Keratinocyte (primary cell): ENCODE measurements around the gene ZMYND8. TPM values are rescaled to one million over a fixed set of nuclear protein-coding genes. Genes with fewer than 3 reads are reported as not detected.

Experiments
- DNase-seq: peaks from one replicate; pipeline ENCODE4 v3.0.0-alpha.2; 2011; ENCODE audit warnings: low read depth, missing footprints, low spot score
- FAIRE-seq: peaks from 2 replicates; lab custom pipeline; 2011; peaks lifted over from hg19 to GRCh38; lab: Jason Lieb, UNC
- H2AFZ ChIP-seq: 2 replicates; pipeline ENCODE4 v1.6.0; 2012; ENCODE audit warnings: low read length, control low read depth, inconsistent platforms; ENCODE audit not compliant: control insufficient read depth
- H3K27ac ChIP-seq: 2 replicates; pipeline ENCODE4 v1.5.1; 2011; ENCODE audit warnings: low read length; ENCODE audit not compliant: control insufficient read depth, insufficient read depth
- H3K27me3 ChIP-seq: 3 replicates; pipeline ENCODE4 v1.6.0; 2011; ENCODE audit warnings: low read length; ENCODE audit not compliant: control insufficient read depth, insufficient read depth; ENCODE audit errors: extremely low read depth
- H3K36me3 ChIP-seq, 2 experiments: 2 replicates in 1 of 2; 3 replicates in 1 of 2; pipeline ENCODE4 v1.5.1; 2011; ENCODE audit warnings: low read length in 2 of 2, mild to moderate bottlenecking in 1 of 2; ENCODE audit not compliant: control insufficient read depth in 2 of 2, insufficient read depth in 2 of 2; ENCODE audit errors: extremely low read depth in 1 of 2
- H3K4me1 ChIP-seq: 3 replicates; pipeline ENCODE4 v1.5.1; 2011; ENCODE audit warnings: low read length; ENCODE audit not compliant: control insufficient read depth, insufficient read depth; ENCODE audit errors: extremely low read depth
- H3K4me2 ChIP-seq: 3 replicates; pipeline ENCODE4 v1.6.0; 2011; ENCODE audit warnings: low read depth, low read length; ENCODE audit not compliant: control insufficient read depth, insufficient read depth; ENCODE audit errors: extremely low read depth
- H3K4me3 ChIP-seq, 3 experiments: fragments of 200-600 bp in 1 of 3; sonication (generic) in 1 of 3; 2 replicates in 2 of 3; 3 replicates in 1 of 3; pipeline ENCODE4 v1.5.1; 2011 to 2016; ENCODE audit warnings: low read length in 3 of 3, mild to moderate bottlenecking in 3 of 3, control low read depth in 2 of 3, inconsistent platforms in 1 of 3, low read depth in 1 of 3, mixed read lengths in 1 of 3, mixed run types in 1 of 3, moderate library complexity in 1 of 3; ENCODE audit not compliant: control insufficient read depth in 2 of 3, insufficient read depth in 2 of 3; ENCODE audit errors: extremely low read depth in 1 of 3
- H3K79me2 ChIP-seq: 2 replicates; pipeline ENCODE4 v1.6.0; 2012; ENCODE audit warnings: low read length; ENCODE audit not compliant: control insufficient read depth, insufficient read depth
- H3K9ac ChIP-seq: 3 replicates; pipeline ENCODE4 v1.6.0; 2011; ENCODE audit warnings: low read length; ENCODE audit not compliant: control insufficient read depth, insufficient read depth; ENCODE audit errors: extremely low read depth
- H3K9me1 ChIP-seq: 3 replicates; pipeline ENCODE4 v1.6.0; 2011; ENCODE audit warnings: low read length; ENCODE audit not compliant: control insufficient read depth, insufficient read depth; ENCODE audit errors: extremely low read depth
- H3K9me3 ChIP-seq: 2 replicates; pipeline ENCODE4 v1.5.1; 2012; ENCODE audit warnings: low read depth, low read length; ENCODE audit not compliant: control insufficient read depth
- H4K20me1 ChIP-seq: 3 replicates; pipeline ENCODE4 v1.6.0; 2011; ENCODE audit warnings: low read length; ENCODE audit not compliant: control insufficient read depth, insufficient read depth; ENCODE audit errors: extremely low read depth
- EZH2 ChIP-seq: IDR thresholded peaks from one replicate; pipeline ENCODE4 v1.6.1; 2012; ENCODE audit warnings: inconsistent platforms, mild to moderate bottlenecking, low read length, moderate library complexity
- dilution Hi-C: fragments of 300-500 bp; cut with MboI; formaldehyde crosslinking; loops from one replicate; pipeline ENCODE4 v1.7.0; 2020; ENCODE audit warnings: low sequenced_read_pairs; ENCODE audit not compliant: extremely low pct_ligation_motif_present
- polyA plus RNA-seq, 5 experiments: library from polyadenylated mRNA; depleted of rRNA in 3 of 5; stranded (reverse) in 3 of 5; stranded (forward) in 1 of 5; unstranded in 1 of 5; fragments of >200 nt; gene quantifications; 1 replicate in 1 of 5; 2 replicates in 3 of 5; 3 replicates in 1 of 5; pipeline versions ENCODE4 v1.2.1 to v1.2.3, GENCODE V29; 2011 to 2012; ENCODE audit warnings: missing spikeins in 2 of 5, low read depth in 1 of 5, low replicate concordance in 1 of 5
- TF ChIP-seq, protein P1 (sequence below), 3 experiments: IDR thresholded peaks in 1 of 3; conservative IDR thresholded peaks in 1 of 3; optimal IDR thresholded peaks in 1 of 3; 2 replicates in 2 of 3; 3 replicates in 1 of 3; pipeline versions ENCODE3 to v1.5.1; 2011; ENCODE audit warnings: low read length in 3 of 3, mild to moderate bottlenecking in 3 of 3, moderate library complexity in 2 of 3, control low read depth in 1 of 3, inconsistent platforms in 1 of 3; ENCODE audit not compliant: insufficient read depth in 2 of 3; ENCODE audit errors: extremely low read depth in 1 of 3

ZMYND8 gene
- polyA plus RNA-seq, 1 donor (not counting 4 experiments of a cell fraction or from before 2014, with no cell fraction given): 39.8 TPM

DNA sequence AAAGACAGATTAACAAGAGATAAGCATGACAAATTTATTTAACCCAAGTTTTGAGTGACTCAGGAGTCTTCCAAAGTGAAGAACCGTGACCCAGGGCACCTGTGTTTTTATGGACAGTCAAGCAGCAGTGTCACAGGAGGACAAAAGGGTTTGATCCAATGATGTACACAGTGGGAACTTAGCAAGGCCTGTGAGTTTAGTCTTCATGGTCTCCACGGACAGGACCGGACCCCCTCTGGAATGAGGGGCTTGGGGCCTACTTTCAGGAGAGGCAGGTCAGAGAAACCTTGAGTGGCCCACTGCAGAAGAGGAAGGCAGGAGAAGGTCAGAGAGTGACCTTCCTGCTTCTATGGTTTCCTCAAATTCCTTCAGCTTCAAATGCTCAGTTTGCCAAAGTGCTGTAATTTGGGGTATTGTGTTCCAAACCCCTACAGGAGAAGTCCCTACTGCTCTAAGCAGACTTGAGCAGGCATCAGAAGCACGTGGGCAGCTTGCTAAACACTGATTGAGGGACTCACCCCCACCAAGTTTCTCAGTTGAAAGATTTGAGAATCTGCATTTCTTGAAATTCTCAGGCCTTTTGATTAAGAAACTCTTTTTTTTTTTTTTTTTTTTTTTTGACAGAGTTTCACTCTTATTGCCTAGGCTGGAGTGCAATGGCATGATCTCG is 26.4 kb upstream of the ZMYND8 start:
- TF ChIP-seq EZH2: no peak
- TF ChIP-seq, protein P1, sequence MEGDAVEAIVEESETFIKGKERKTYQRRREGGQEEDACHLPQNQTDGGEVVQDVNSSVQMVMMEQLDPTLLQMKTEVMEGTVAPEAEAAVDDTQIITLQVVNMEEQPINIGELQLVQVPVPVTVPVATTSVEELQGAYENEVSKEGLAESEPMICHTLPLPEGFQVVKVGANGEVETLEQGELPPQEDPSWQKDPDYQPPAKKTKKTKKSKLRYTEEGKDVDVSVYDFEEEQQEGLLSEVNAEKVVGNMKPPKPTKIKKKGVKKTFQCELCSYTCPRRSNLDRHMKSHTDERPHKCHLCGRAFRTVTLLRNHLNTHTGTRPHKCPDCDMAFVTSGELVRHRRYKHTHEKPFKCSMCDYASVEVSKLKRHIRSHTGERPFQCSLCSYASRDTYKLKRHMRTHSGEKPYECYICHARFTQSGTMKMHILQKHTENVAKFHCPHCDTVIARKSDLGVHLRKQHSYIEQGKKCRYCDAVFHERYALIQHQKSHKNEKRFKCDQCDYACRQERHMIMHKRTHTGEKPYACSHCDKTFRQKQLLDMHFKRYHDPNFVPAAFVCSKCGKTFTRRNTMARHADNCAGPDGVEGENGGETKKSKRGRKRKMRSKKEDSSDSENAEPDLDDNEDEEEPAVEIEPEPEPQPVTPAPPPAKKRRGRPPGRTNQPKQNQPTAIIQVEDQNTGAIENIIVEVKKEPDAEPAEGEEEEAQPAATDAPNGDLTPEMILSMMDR (optimal IDR thresholded peaks at IDR 0.05 in 1 of 3, IDR thresholded peaks at IDR 0.05 in 1 of 3, conservative IDR thresholded peaks at IDR 0.05 in 1 of 3; ENCODE audit: extremely low read depth in 1 of 3, insufficient read depth in 2 of 3, low read length in 3 of 3): no peak
- DNase-seq (no peak), FAIRE-seq (no peak)
- no peak overlapping the region for H2AFZ ChIP-seq
- H3K27me3 ChIP-seq: no peaks in the 10 kb centered on the region
- no peak overlapping the region for H3K27ac ChIP-seq
- H3K9me1 ChIP-seq: no peaks in the 10 kb centered on the region
- H3K9me3 ChIP-seq: no peaks in the 10 kb centered on the region
- no peaks in the 10 kb centered on the region for H4K20me1 ChIP-seq
- no peak overlapping the region for H3K9ac ChIP-seq
- no peak overlapping the region for H3K4me3 ChIP-seq
- H3K4me1 ChIP-seq: no peaks in the 10 kb centered on the region
- dilution Hi-C loops: no loop called here
- H3K4me2 ChIP-seq: no peak overlapping the region
- no peaks in the 10 kb centered on the region for H3K79me2 ChIP-seq
- no peaks in the 10 kb centered on the region for H3K36me3 ChIP-seq

DNA sequence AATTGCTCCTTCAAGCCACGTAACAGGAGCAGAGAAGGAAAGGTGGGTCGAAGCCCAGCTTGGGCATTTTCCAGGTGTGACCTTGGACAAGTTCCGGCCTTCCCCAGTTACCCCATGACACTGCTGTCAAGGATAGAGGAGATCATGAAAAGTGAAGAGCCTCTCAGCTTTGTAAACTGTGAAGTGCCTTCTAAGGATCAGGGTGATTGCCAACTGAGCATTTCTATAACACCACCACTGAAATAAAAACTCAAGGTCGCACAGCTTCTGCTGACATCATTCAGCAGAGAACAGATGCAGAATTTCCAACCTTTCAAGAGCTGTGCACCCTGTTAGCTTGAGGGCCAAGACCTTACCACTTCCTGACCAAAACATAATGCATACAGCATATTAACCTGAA is 24.0 kb upstream of the ZMYND8 start:
- Histone ChIP-seq H3K9ac (no peak overlapping the region), H3K4me3 (no peak overlapping the region), H3K4me2 (no peak overlapping the region)

More for the DNA sequence above, 24.0 kb upstream of the ZMYND8 start:
- Histone ChIP-seq H3K9me3 (no peaks in the 10 kb centered on the region), H2AFZ (no peak overlapping the region), H3K9me1 (no peaks in the 10 kb centered on the region), H3K79me2 (no peaks in the 10 kb centered on the region), H4K20me1 (no peaks in the 10 kb centered on the region), H3K4me1 (peaks cover 8% of the 10 kb centered on the region), H3K27me3 (no peaks in the 10 kb centered on the region), H3K27ac (no peak overlapping the region), H3K36me3 (no peaks in the 10 kb centered on the region)
- TF ChIP-seq, protein P1 (optimal IDR thresholded peaks at IDR 0.05 in 1 of 3, IDR thresholded peaks at IDR 0.05 in 1 of 3, conservative IDR thresholded peaks at IDR 0.05 in 1 of 3; ENCODE audit: extremely low read depth in 1 of 3, insufficient read depth in 2 of 3, low read length in 3 of 3): no peak
- TF ChIP-seq EZH2: no peak
- FAIRE-seq (no peak), DNase-seq (no peak)
- dilution Hi-C loops: no loop called here
